HG03442 (cell line): Measurements from ENCODE around the gene CDC25C.
"Not testable (repeated sequence)": the region's sequence is repeated elsewhere in the genome, so short reads cannot be mapped to it uniquely, and the experiment has no call there.

ENCODE experiments used
- ATAC-seq: cut with Tn5 transposase; IDR thresholded peaks from one replicate; pipeline ENCODE4 v1.9.1; 2021; ENCODE audit warnings: mild to moderate bottlenecking, moderate library complexity; ENCODE audit not compliant: unreplicated experiment

CDC25C gene

GRCh38 chr5:138349852-138350562, 18.4 kb upstream of the CDC25C start:
- ATAC-seq = no peak

- no peak for ATAC-seq
Measured at GRCh38 chr5:138346889-138347288, 15.3 kb upstream of the CDC25C start.

GRCh38 chr5:138344887-138345622, 13.5 kb upstream of the CDC25C start:
- ATAC-seq = no peak

GRCh38 chr5:138340008-138340407, 8.4 kb upstream of the CDC25C start:
- ATAC-seq = no peak

GRCh38 chr5:138339464-138339863, 7.9 kb upstream of the CDC25C start:
- ATAC-seq = no peak

- no peak for ATAC-seq
Measured at GRCh38 chr5:138339091-138339456, 7.5 kb upstream of the CDC25C start.

- no peak for ATAC-seq
Measured at GRCh38 chr5:138338411-138339090, 6.9 kb upstream of the CDC25C start.

GRCh38 chr5:138337685-138338410, 6.2 kb upstream of the CDC25C start, which contains the start of gene FAM53C:
Gene FAM53C (plus strand): TSS chr5:138338266. CDS start chr5:138341336, 3,070 bp downstream.
- ATAC-seq = peak; percentile 79

GRCh38 chr5:138336952-138337684, 5.5 kb upstream of the CDC25C start:
- ATAC-seq = peak; percentile 17

- no peak for ATAC-seq
Measured at GRCh38 chr5:138334867-138335447, 3.4 kb upstream of the CDC25C start.

GRCh38 chr5:138330813-138331448, 673 bp downstream of the CDC25C start:
- no peak for ATAC-seq

GRCh38 chr5:138318211-138318610, 13.4 kb downstream of the CDC25C start:
- not testable (repeated sequence) for ATAC-seq

GRCh38 chr5:138316355-138316754, 15.2 kb downstream of the CDC25C start:
- no peak for ATAC-seq

- ATAC-seq = no peak
Measured at GRCh38 chr5:138315751-138316278, 15.8 kb downstream of the CDC25C start.

- ATAC-seq = no peak
Measured at GRCh38 chr5:138305797-138306196, 25.8 kb downstream of the CDC25C start.

- no peak for ATAC-seq
Measured at GRCh38 chr5:138303372-138303771, 28.2 kb downstream of the CDC25C start.

GRCh38 chr5:138289296-138289695, 42.3 kb downstream of the CDC25C start:
- ATAC-seq = no peak

- no peak for ATAC-seq
Measured at GRCh38 chr5:138287246-138287645, 44.4 kb downstream of the CDC25C start.
